Uterus (tissue), 4 donors: ENCODE results near the gene RPS6KA2. TPM values are rescaled to one million over a fixed set of nuclear protein-coding genes. Genes with fewer than 3 reads are reported as not detected.

Experiments used
- DNase-seq, 2 donors: peaks; one replicate each; pipeline ENCODE4 v3.0.0-alpha.2; 2019 to 2020
- H3K27ac ChIP-seq, 2 donors: fragments of 200-600 bp; sonication (generic); 1 replicate in 1 of 2; 2 replicates in 1 of 2; pipeline ENCODE4 v1.5.1; 2016 to 2018
- H3K27me3 ChIP-seq, 2 donors: fragments of 200-600 bp; sonication (generic); one replicate each; pipeline ENCODE4 v1.5.1; 2018 to 2019; ENCODE audit warnings: control low read depth in 1 of 2
- H3K36me3 ChIP-seq, 2 donors: fragments of 200-600 bp; sonication (generic); one replicate each; pipeline ENCODE4 v1.5.1; 2019; ENCODE audit warnings: control low read depth in 1 of 2
- H3K4me1 ChIP-seq, 2 donors: fragments of 200-600 bp; sonication (generic); one replicate each; pipeline ENCODE4 v1.5.1; 2018 to 2019; ENCODE audit warnings: control low read depth in 1 of 2
- H3K4me3 ChIP-seq, 2 donors: fragments of 200-600 bp; sonication (generic); 1 replicate in 1 of 2; 2 replicates in 1 of 2; pipeline ENCODE4 v1.5.1; 2018 to 2019; ENCODE audit warnings: mild to moderate bottlenecking in 1 of 2
- H3K9me3 ChIP-seq, 2 donors: fragments of 200-600 bp; sonication (generic); one replicate each; pipeline ENCODE4 v1.5.1; 2019; ENCODE audit warnings: control low read depth in 1 of 2
- CTCF ChIP-seq, 4 experiments: fragments of 200-600 bp in 2 of 4; fragments of 450-650 bp in 2 of 4; sonication (generic) in 2 of 4; IDR thresholded peaks; one replicate each; pipeline ENCODE4 v1.5.1; 2016 to 2019; ENCODE audit warnings: antibody characterized with exemption in 4 of 4, mild to moderate bottlenecking in 2 of 4, moderate library complexity in 1 of 4
- POLR2A ChIP-seq, 2 donors: fragments of 450-650 bp; IDR thresholded peaks; one replicate each; pipeline ENCODE4 v1.6.1; 2016; ENCODE audit warnings: antibody characterized with exemption in 2 of 2, mild to moderate bottlenecking in 1 of 2, moderate library complexity in 1 of 2
- intact Hi-C: fragments of 100-400 bp; cut with DNase I; formaldehyde crosslinking; loops from one replicate; pipeline ENCODE4 v1.15.1; 2023; ENCODE audit warnings: low total_unique reads
- total RNA-seq, 4 donors: library from RNA; depleted of rRNA in 3 of 4; stranded (reverse); fragments of >200 nt in 3 of 4; gene quantifications; one replicate each; pipeline versions ENCODE4 v1.1.0 to v1.2.4, GENCODE V29; 2014 to 2023
- donor health status: DM: yes; HTN: yes; CAD: no.

Gene RPS6KA2
- total RNA-seq, 4 donors from 2014 or later: 34.0 to 78.4 (median 55.8) TPM

GRCh38 chr6:166629628-166630027 is 2.6 kb upstream of the RPS6KA2 start:
- H3K27ac ChIP-seq: no peak overlapping the region
- H3K4me1 ChIP-seq: no peaks in the 10 kb centered on the region
- no peak overlapping the region for H3K4me3 ChIP-seq
- no peak for DNase-seq
- no peaks in the 10 kb centered on the region for H3K36me3 ChIP-seq
- intact Hi-C loops: no loop called here
- no peaks in the 10 kb centered on the region for H3K9me3 ChIP-seq
- TF ChIP-seq CTCF (IDR thresholded peaks at IDR 0.05) (no peak), POLR2A (IDR thresholded peaks at IDR 0.05) (no peak)
- no peaks in the 10 kb centered on the region for H3K27me3 ChIP-seq

- Histone ChIP-seq H3K36me3 (no peaks in the 10 kb centered on the region), H3K4me3 (peak overlapping the region; percentile 41 to 46), H3K27me3 (no peaks in the 10 kb centered on the region), H3K27ac (peak overlapping the region; percentile 75 to 76), H3K4me1 (no peaks in the 10 kb centered on the region), H3K9me3 (no peaks in the 10 kb centered on the region)
- intact Hi-C loops: no loop called here
- TF ChIP-seq CTCF (IDR thresholded peaks at IDR 0.05): peak in 1 of 4 experiments; percentile 9
- TF ChIP-seq POLR2A (IDR thresholded peaks at IDR 0.05): no peak
- peak; percentile 55 to 76 for DNase-seq
Measured at GRCh38 chr6:166627875-166628801, 1.1 kb upstream of the RPS6KA2 start.

GRCh38 chr6:166626177-166627032 is 646 bp downstream of the RPS6KA2 start:
- H3K36me3 ChIP-seq: no peaks in the 10 kb centered on the region
- peak overlapping the region; percentile 77 to 83 for H3K4me3 ChIP-seq
- no peaks in the 10 kb centered on the region for H3K27me3 ChIP-seq
- TF ChIP-seq POLR2A (IDR thresholded peaks at IDR 0.05): no peak
- TF ChIP-seq CTCF (IDR thresholded peaks at IDR 0.05): no peak
- intact Hi-C loops: no loop called here
- peak overlapping the region; percentile 75 to 76 for H3K27ac ChIP-seq
- no peaks in the 10 kb centered on the region for H3K9me3 ChIP-seq
- H3K4me1 ChIP-seq: no peaks in the 10 kb centered on the region
- DNase-seq: peak in 1 of 2 donors; percentile 40

GRCh38 chr6:166625356-166625755 is 1.7 kb downstream of the RPS6KA2 start:
- H3K27me3 ChIP-seq: no peaks in the 10 kb centered on the region
- TF ChIP-seq POLR2A (IDR thresholded peaks at IDR 0.05) (no peak), CTCF (IDR thresholded peaks at IDR 0.05) (no peak)
- no peaks in the 10 kb centered on the region for H3K36me3 ChIP-seq
- intact Hi-C loops: no loop called here
- peak overlapping the region; percentile 75 to 76 for H3K27ac ChIP-seq
- H3K4me1 ChIP-seq: peaks cover 6 to 8% of the 10 kb centered on the region in 2 donors
- no peak for DNase-seq
- peak overlapping the region; percentile 77 to 83 for H3K4me3 ChIP-seq
- no peaks in the 10 kb centered on the region for H3K9me3 ChIP-seq
